Esophagus squamous epithelium (tissue), 5 donors: ENCODE results near the gene AK8. TPM values are rescaled to one million over a fixed set of nuclear protein-coding genes. Genes with fewer than 3 reads are reported as not detected.

Source experiments
- DNase-seq: peaks from one replicate; lab custom pipeline; 2025; lab: John Stamatoyannopoulos, UW
- H3K27ac ChIP-seq, 4 donors: fragments of 200-600 bp; sonication (generic); one replicate each; pipeline ENCODE4 v1.5.1; 2016 to 2019; ENCODE audit warnings: mild to moderate bottlenecking in 1 of 4
- H3K27me3 ChIP-seq, 4 donors: fragments of 200-600 bp; sonication (generic); 1 replicate in 3 of 4; 2 replicates in 1 of 4; pipeline versions ENCODE4 v1.5.1 to v1.6.0; 2017 to 2021; ENCODE audit warnings: antibody characterized with exemption in 1 of 4
- H3K36me3 ChIP-seq, 3 donors: fragments of 200-600 bp; sonication (generic); one replicate each; pipeline ENCODE4 v1.5.1; 2016 to 2019
- H3K4me1 ChIP-seq, 3 donors: fragments of 200-600 bp; sonication (generic); one replicate each; pipeline ENCODE4 v1.5.1; 2017 to 2019
- H3K4me3 ChIP-seq, 4 donors: fragments of 200-600 bp; sonication (generic); 1 replicate in 3 of 4; 2 replicates in 1 of 4; pipeline ENCODE4 v1.5.1; 2016 to 2019; ENCODE audit warnings: mild to moderate bottlenecking in 2 of 4, moderate library complexity in 1 of 4
- H3K9me3 ChIP-seq, 3 donors: fragments of 200-600 bp; sonication (generic); one replicate each; pipeline ENCODE4 v1.5.1; 2016 to 2019
- CTCF ChIP-seq, 6 experiments: fragments of 450-650 bp in 4 of 6; fragments of 200-600 bp in 2 of 6; sonication (generic) in 2 of 6; IDR thresholded peaks; one replicate each; pipeline ENCODE4 v1.5.1; 2016 to 2019; ENCODE audit warnings: antibody characterized with exemption in 6 of 6, mild to moderate bottlenecking in 4 of 6, moderate library complexity in 4 of 6
- POLR2A ChIP-seq, 4 donors: fragments of 450-650 bp; IDR thresholded peaks; one replicate each; pipeline ENCODE4 v1.6.1; 2017; ENCODE audit warnings: antibody characterized with exemption in 4 of 4, mild to moderate bottlenecking in 4 of 4, moderate library complexity in 3 of 4
- WGBS, 2 donors: methylation state at CpG; one replicate each; pipeline ENCODE4 v1.1.5; 2018; 5-methylcytosine and 5-hydroxymethylcytosine counted together
- intact Hi-C: fragments of 100-400 bp; cut with DNase I; formaldehyde crosslinking; loops from one replicate; pipeline ENCODE4 v1.15.0; 2022
- total RNA-seq, 4 donors: library from RNA; depleted of rRNA; stranded (reverse); fragments of >200 nt; gene quantifications; one replicate each; pipeline ENCODE4 v1.1.0, GENCODE V29; 2016
- donor health status: DM: yes; HTN: yes; CAD: no.

AK8 gene
- total RNA-seq, 4 donors from 2014 or later: 0.38 to 1.1 (median 0.48) TPM; not detected in 1

GRCh38 chr9:132802121-132802795 is 75.8 kb downstream of the AK8 start:
- H3K4me3 ChIP-seq: no peak overlapping the region
- intact Hi-C loops: loop anchor here (10.0 kb wide), 2 partner anchors 297 to 387 kb away; partner anchors contain the start of gene CFAP77
- peaks cover 5 to 14% (median 6%) of the 10 kb centered on the region in 3 donors for H3K4me1 ChIP-seq
- no peaks in the 10 kb centered on the region for H3K36me3 ChIP-seq
- H3K27me3 ChIP-seq: peaks cover 0 to 55% (median 0%) of the 10 kb centered on the region in 4 donors
- H3K27ac ChIP-seq: no peak overlapping the region
- no peaks in the 10 kb centered on the region for H3K9me3 ChIP-seq
- no peak for TF ChIP-seq CTCF (IDR thresholded peaks at IDR 0.05)
- TF ChIP-seq POLR2A (IDR thresholded peaks at IDR 0.05): no peak
- WGBS, 2 donors: 65 to 77% methylated on average over 3 of the region's 17 CpGs
- no peak for DNase-seq

- intact Hi-C loops: loop anchor here (10.0 kb wide), 2 partner anchors 297 to 387 kb away; partner anchors contain the start of gene CFAP77
- no peaks in the 10 kb centered on the region for H3K36me3 ChIP-seq
- H3K4me1 ChIP-seq: peaks cover 5 to 14% (median 6%) of the 10 kb centered on the region in 3 donors
- no peak for DNase-seq
- H3K27ac ChIP-seq: no peak overlapping the region
- H3K4me3 ChIP-seq: no peak overlapping the region
- H3K27me3 ChIP-seq: peaks cover 0 to 54% (median 0%) of the 10 kb centered on the region in 4 donors
- H3K9me3 ChIP-seq: no peaks in the 10 kb centered on the region
- WGBS, 2 donors: 93 to 96% methylated on average over 3 to 4 of the region's 4 CpGs
- TF ChIP-seq CTCF (IDR thresholded peaks at IDR 0.05) (no peak), POLR2A (IDR thresholded peaks at IDR 0.05) (no peak)
These were observed 76.4 kb downstream of the AK8 start for GRCh38 chr9:132801659-132802058.

- H3K9me3 ChIP-seq: no peaks in the 10 kb centered on the region
- intact Hi-C loops: loop anchor here (10.0 kb wide), 2 partner anchors 295 to 385 kb away; partner anchors contain the start of gene CFAP77
- H3K27me3 ChIP-seq: peaks cover 0 to 40% (median 0%) of the 10 kb centered on the region in 4 donors
- no peak overlapping the region for H3K27ac ChIP-seq
- H3K36me3 ChIP-seq: no peaks in the 10 kb centered on the region
- peak overlapping the region in 1 of 4 donors; percentile 24 for H3K4me3 ChIP-seq
- 9 to 27% methylated on average over 6 to 9 of the region's 22 CpGs for WGBS, 2 donors
- peaks cover 5 to 14% (median 6%) of the 10 kb centered on the region in 3 donors for H3K4me1 ChIP-seq
- TF ChIP-seq POLR2A (IDR thresholded peaks at IDR 0.05) (no peak), CTCF (IDR thresholded peaks at IDR 0.05) (peak; percentile 91 to 97 (median 94))
- DNase-seq: no peak
These were observed 77.9 kb downstream of the AK8 start for GRCh38 chr9:132800038-132800648.

- no peak overlapping the region for H3K4me3 ChIP-seq
- H3K27me3 ChIP-seq: peaks cover 0 to 29% (median 0%) of the 10 kb centered on the region in 4 donors
- TF ChIP-seq POLR2A (IDR thresholded peaks at IDR 0.05) (no peak), CTCF (IDR thresholded peaks at IDR 0.05) (peak in 1 of 6 experiments; percentile 35)
- H3K27ac ChIP-seq: no peak overlapping the region
- H3K9me3 ChIP-seq: no peaks in the 10 kb centered on the region
- intact Hi-C loops: loop anchor here (10.0 kb wide), 1 partner anchor 124 kb away; the partner anchor contains the start of gene GTF3C4
- H3K4me1 ChIP-seq: peaks cover 5 to 20% (median 6%) of the 10 kb centered on the region in 3 donors
- WGBS, 2 donors: 54 to 75% methylated on average over 11 to 17 of the region's 27 CpGs
- no peak for DNase-seq
- H3K36me3 ChIP-seq: no peaks in the 10 kb centered on the region
These were observed 79.0 kb downstream of the AK8 start for GRCh38 chr9:132798817-132799790.
